Upper lobe of left lung (tissue), 4 donors: Measurements from ENCODE around the gene PDE4D.

ENCODE experiments used
- CTCF ChIP-seq, 6 experiments: fragments of 450-650 bp in 4 of 6; fragments of 200-600 bp in 2 of 6; sonication (generic) in 2 of 6; IDR thresholded peaks; one replicate each; pipeline ENCODE4 v1.5.1; 2016 to 2019; ENCODE audit warnings: antibody characterized with exemption in 6 of 6
- POLR2AphosphoS5 ChIP-seq, 2 donors: sonication (generic); formaldehyde crosslinking; IDR thresholded peaks; one replicate each; pipeline ENCODE4 v1.5.1; 2017; ENCODE audit warnings: antibody characterized with exemption in 2 of 2

- TF ChIP-seq CTCF (IDR thresholded peaks at IDR 0.05) (no peak), POLR2AphosphoS5 (IDR thresholded peaks at IDR 0.05) (no peak)
Measured at GRCh38 chr5:59503220-59503619, 390.3 kb downstream of the PDE4D start.
